ENCODE results near the gene MED13L. TPM values are rescaled to one million over a fixed set of nuclear protein-coding genes. Genes with fewer than 3 reads are reported as not detected.
"Not testable (repeated sequence)": the region's sequence is repeated elsewhere in the genome, so short reads cannot be mapped to it uniquely, and the experiment has no call there.

Gene MED13L
- total and polyA plus RNA-seq, 9 donors: 31.0 to 82.7 (median 44.9) TPM

DNA sequence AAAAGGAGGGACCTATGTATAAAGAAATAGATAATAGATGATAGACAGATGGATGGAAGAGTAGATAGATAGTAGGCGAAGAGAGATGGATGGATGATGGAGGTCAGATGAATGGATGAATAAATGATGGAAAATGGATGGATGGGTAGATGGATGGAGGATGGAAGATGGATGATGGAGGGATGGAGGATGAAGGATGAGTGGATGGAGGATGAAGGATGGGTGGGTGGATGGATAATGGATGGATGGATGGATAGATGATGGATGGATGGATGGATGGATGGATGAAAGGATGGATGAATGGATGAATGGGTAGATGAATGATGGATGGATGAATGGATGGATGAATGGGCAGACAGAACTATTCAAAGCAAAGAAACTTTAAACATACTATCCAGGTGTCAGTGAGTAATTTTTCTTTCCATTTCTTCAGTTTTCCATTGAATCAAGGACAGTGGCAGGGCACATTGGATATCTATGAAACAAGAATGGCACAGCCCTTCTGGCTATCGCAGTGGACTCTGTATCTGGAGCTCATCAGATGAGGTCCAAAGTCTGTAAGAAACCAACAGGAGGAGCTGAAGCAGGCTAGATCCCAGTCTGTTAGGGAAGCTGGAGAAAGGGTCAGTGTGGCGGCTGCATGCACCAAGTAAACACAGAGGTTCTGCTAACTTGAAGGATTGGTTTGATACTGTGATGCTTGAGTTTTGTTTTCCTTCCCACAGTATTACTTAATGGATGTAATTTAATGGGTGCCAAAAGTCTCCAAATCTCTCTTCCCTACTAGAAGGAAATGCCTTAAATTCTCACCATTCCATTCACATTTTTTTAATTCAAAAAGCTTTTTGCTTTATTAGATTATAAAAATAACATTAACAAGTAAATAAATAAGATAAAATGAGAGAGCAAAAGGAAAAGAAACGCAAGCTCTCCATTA lies 18.1 kb upstream of the MED13L start:
- peaks cover 15% of the 10 kb centered on the region for H3K4me1 ChIP-seq (ENCODE audit: control insufficient read depth, insufficient read depth, low read length)
- no peak overlapping the region for H3K27ac ChIP-seq (ENCODE audit: low read length)
- 100% methylated on average over 2 of the region's 4 CpGs for WGBS (ENCODE audit: insufficient coverage)
- no peak for DNase-seq
- no peaks in the 10 kb centered on the region for H3K36me3 ChIP-seq (ENCODE audit: control insufficient read depth, insufficient read depth, low read length)
- no peak overlapping the region for H3K4me3 ChIP-seq (ENCODE audit: low read length)
- no peaks in the 10 kb centered on the region for H3K27me3 ChIP-seq (ENCODE audit: control insufficient read depth, insufficient read depth, low read length)
- no peaks in the 10 kb centered on the region for H3K9me3 ChIP-seq (replicated peaks; ENCODE audit: control insufficient read depth, low read depth, low read length)

- Histone ChIP-seq H3K27ac (ENCODE audit: low read length) (no peak overlapping the region), H3K36me3 (ENCODE audit: control insufficient read depth, insufficient read depth, low read length) (no peaks in the 10 kb centered on the region), H3K4me3 (ENCODE audit: low read length) (no peak overlapping the region), H3K27me3 (ENCODE audit: control insufficient read depth, insufficient read depth, low read length) (no peaks in the 10 kb centered on the region), H3K4me1 (ENCODE audit: control insufficient read depth, insufficient read depth, low read length) (peaks cover 7% of the 10 kb centered on the region), H3K9me3 (replicated peaks; ENCODE audit: control insufficient read depth, low read depth, low read length) (no peaks in the 10 kb centered on the region)
- DNase-seq: peak; percentile 66
- WGBS (ENCODE audit: insufficient coverage): no CpG with 5 or more reads among the region's 4 CpGs
These were observed 17.1 kb upstream of the MED13L start for GRCh38 chr12:116294454-116295165.

GRCh38 chr12:116293687-116294453 lies 16.4 kb upstream of the MED13L start:
- no peaks in the 10 kb centered on the region for H3K36me3 ChIP-seq (ENCODE audit: control insufficient read depth, insufficient read depth, low read length)
- peak; percentile 49 for DNase-seq
- no peak overlapping the region for H3K4me3 ChIP-seq (ENCODE audit: low read length)
- WGBS (ENCODE audit: insufficient coverage): no CpG with 5 or more reads among the region's 4 CpGs
- no peak overlapping the region for H3K27ac ChIP-seq (ENCODE audit: low read length)
- no peaks in the 10 kb centered on the region for H3K27me3 ChIP-seq (ENCODE audit: control insufficient read depth, insufficient read depth, low read length)
- H3K4me1 ChIP-seq (ENCODE audit: control insufficient read depth, insufficient read depth, low read length): no peaks in the 10 kb centered on the region
- no peaks in the 10 kb centered on the region for H3K9me3 ChIP-seq (replicated peaks; ENCODE audit: control insufficient read depth, low read depth, low read length)

DNA sequence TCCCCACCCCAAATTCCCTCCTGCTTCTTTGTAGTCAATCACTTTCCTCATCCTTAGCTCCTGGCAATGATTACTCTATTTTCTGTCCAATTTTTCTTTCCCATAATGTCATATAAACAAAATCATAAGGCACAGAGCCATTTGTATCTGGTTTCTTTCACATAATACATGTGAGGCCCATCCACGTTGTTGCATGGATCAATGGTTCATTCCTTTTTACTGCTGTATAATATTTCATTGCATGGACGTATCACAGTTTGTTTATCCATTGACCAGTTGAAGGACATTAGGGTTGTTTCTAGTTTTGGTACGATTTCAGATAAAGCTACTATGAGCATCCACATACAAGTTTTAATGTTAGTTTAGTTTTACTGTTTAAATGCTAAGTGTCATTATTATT lies 13.7 kb upstream of the MED13L start:
- Histone ChIP-seq H3K27me3 (ENCODE audit: control insufficient read depth, insufficient read depth, low read length) (no peaks in the 10 kb centered on the region), H3K4me1 (ENCODE audit: control insufficient read depth, insufficient read depth, low read length) (no peaks in the 10 kb centered on the region), H3K9me3 (replicated peaks; ENCODE audit: control insufficient read depth, low read depth, low read length) (no peaks in the 10 kb centered on the region), H3K36me3 (ENCODE audit: control insufficient read depth, insufficient read depth, low read length) (no peaks in the 10 kb centered on the region), H3K4me3 (ENCODE audit: low read length) (no peak overlapping the region), H3K27ac (ENCODE audit: low read length) (no peak overlapping the region)
- WGBS (ENCODE audit: insufficient coverage): no CpG with 5 or more reads among the region's 3 CpGs
- DNase-seq: no peak

- Histone ChIP-seq H3K9me3 (replicated peaks; ENCODE audit: control insufficient read depth, low read depth, low read length) (no peaks in the 10 kb centered on the region), H3K27ac (ENCODE audit: low read length) (no peak overlapping the region), H3K4me1 (ENCODE audit: control insufficient read depth, insufficient read depth, low read length) (no peaks in the 10 kb centered on the region), H3K4me3 (ENCODE audit: low read length) (no peak overlapping the region), H3K36me3 (ENCODE audit: control insufficient read depth, insufficient read depth, low read length) (no peaks in the 10 kb centered on the region), H3K27me3 (ENCODE audit: control insufficient read depth, insufficient read depth, low read length) (no peaks in the 10 kb centered on the region)
- WGBS (ENCODE audit: insufficient coverage): 92% methylated on average over 3 of the region's 3 CpGs
- DNase-seq: no peak
These were observed 11.2 kb upstream of the MED13L start for GRCh38 chr12:116288735-116289134.

DNA sequence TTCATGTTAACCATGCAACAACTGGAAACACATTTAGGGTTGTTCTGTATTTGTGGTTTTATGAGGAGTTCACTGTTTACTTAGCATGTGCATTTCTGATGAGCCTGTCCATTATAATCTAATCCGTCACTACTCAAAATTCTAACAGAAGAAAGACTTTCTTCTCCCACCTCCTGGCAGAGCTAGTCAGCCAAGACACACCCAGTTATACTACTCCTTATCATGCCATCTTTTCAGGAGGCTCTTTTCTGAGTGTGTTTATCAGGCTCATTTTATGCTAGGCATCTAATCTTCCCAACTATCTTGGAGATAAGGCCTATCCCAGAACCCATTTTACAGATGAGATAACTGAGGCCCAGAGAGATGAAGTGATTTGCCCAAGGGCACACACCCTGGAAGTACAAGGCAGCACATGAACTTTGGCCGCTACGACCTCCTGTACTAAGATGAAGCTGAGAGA lies 10.4 kb upstream of the MED13L start:
- Histone ChIP-seq H3K4me1 (ENCODE audit: control insufficient read depth, insufficient read depth, low read length) (no peaks in the 10 kb centered on the region), H3K9me3 (replicated peaks; ENCODE audit: control insufficient read depth, low read depth, low read length) (no peaks in the 10 kb centered on the region), H3K4me3 (ENCODE audit: low read length) (no peak overlapping the region), H3K36me3 (ENCODE audit: control insufficient read depth, insufficient read depth, low read length) (no peaks in the 10 kb centered on the region), H3K27me3 (ENCODE audit: control insufficient read depth, insufficient read depth, low read length) (no peaks in the 10 kb centered on the region), H3K27ac (ENCODE audit: low read length) (no peak overlapping the region)
- no peak for DNase-seq
- 96% methylated on average over 2 of the region's 3 CpGs for WGBS (ENCODE audit: insufficient coverage)

DNA sequence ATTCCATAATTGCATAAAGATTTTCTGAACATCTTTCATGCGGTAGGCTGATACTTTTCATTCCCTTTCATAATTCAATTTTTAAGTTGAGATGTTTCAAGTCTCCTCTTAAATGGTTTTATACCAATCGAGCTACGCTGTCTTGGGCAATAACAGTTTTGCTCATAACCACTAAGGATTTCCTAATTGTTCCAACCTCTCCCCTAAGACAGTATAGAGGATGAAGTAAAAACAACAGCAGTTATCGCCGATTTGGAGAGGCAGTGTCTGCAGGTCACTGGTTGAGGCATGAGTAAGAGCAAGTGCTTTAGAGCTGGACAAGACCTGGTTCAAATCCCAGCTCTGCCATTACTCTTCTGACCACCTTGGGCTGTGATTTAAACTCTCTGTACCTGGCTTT lies 6.9 kb upstream of the MED13L start:
- Histone ChIP-seq H3K36me3 (ENCODE audit: control insufficient read depth, insufficient read depth, low read length) (no peaks in the 10 kb centered on the region), H3K9me3 (replicated peaks; ENCODE audit: control insufficient read depth, low read depth, low read length) (no peaks in the 10 kb centered on the region), H3K27ac (ENCODE audit: low read length) (no peak overlapping the region), H3K4me1 (ENCODE audit: control insufficient read depth, insufficient read depth, low read length) (no peaks in the 10 kb centered on the region), H3K4me3 (ENCODE audit: low read length) (no peak overlapping the region), H3K27me3 (ENCODE audit: control insufficient read depth, insufficient read depth, low read length) (no peaks in the 10 kb centered on the region)
- 71% methylated on average over 1 of the region's 5 CpGs for whole genome bisulfite sequencing (ENCODE audit: insufficient coverage)
- DNase-seq: no peak

- not testable (repeated sequence) for H3K4me3 ChIP-seq (ENCODE audit: low read length); H3K4me1 ChIP-seq (ENCODE audit: control insufficient read depth, insufficient read depth, low read length); H3K27ac ChIP-seq (ENCODE audit: low read length); H3K9me3 ChIP-seq (replicated peaks; ENCODE audit: control insufficient read depth, low read depth, low read length); H3K27me3 ChIP-seq (ENCODE audit: control insufficient read depth, insufficient read depth, low read length); H3K36me3 ChIP-seq (ENCODE audit: control insufficient read depth, insufficient read depth, low read length); DNase-seq
- WGBS (ENCODE audit: insufficient coverage): 82% methylated on average over 3 of the region's 8 CpGs
These were observed 6.4 kb upstream of the MED13L start for GRCh38 chr12:116283881-116284280.

- Histone ChIP-seq H3K9me3 (replicated peaks; ENCODE audit: control insufficient read depth, low read depth, low read length) (no peaks in the 10 kb centered on the region), H3K4me3 (ENCODE audit: low read length) (no peak overlapping the region), H3K4me1 (ENCODE audit: control insufficient read depth, insufficient read depth, low read length) (peaks cover 5% of the 10 kb centered on the region), H3K27me3 (ENCODE audit: control insufficient read depth, insufficient read depth, low read length) (no peaks in the 10 kb centered on the region), H3K36me3 (ENCODE audit: control insufficient read depth, insufficient read depth, low read length) (no peaks in the 10 kb centered on the region), H3K27ac (ENCODE audit: low read length) (no peak overlapping the region)
- no peak for DNase-seq
- WGBS (ENCODE audit: insufficient coverage): 50% methylated on average over 11 of the region's 15 CpGs
These were observed 5.1 kb upstream of the MED13L start for GRCh38 chr12:116282371-116283286.

Data from muscle of leg (tissue), 11 donors.